HG03378 (cell line): ENCODE results near the gene FNDC1.

Experiments used
- ATAC-seq: cut with Tn5 transposase; IDR thresholded peaks from one replicate; pipeline ENCODE4 v1.9.1; 2021; ENCODE audit warnings: mild to moderate bottlenecking, moderate library complexity; ENCODE audit not compliant: unreplicated experiment

The FNDC1 gene

GRCh38 chr6:159157431-159157830 lies 11.8 kb upstream of the FNDC1 start:
- ATAC-seq, result no peak

GRCh38 chr6:159161839-159162238 lies 7.4 kb upstream of the FNDC1 start:
- no peak for ATAC-seq

- ATAC-seq, result no peak
Observed at GRCh38 chr6:159163901-159164370, 5.3 kb upstream of the FNDC1 start.

- no peak for ATAC-seq
Observed at GRCh38 chr6:159168536-159169192, 536 bp upstream of the FNDC1 start.

- ATAC-seq, result no peak
Observed at GRCh38 chr6:159169557-159170332, 545 bp downstream of the FNDC1 start.

GRCh38 chr6:159170333-159170672 lies 1.1 kb downstream of the FNDC1 start:
- no peak for ATAC-seq

GRCh38 chr6:159170999-159171712 lies 2.0 kb downstream of the FNDC1 start:
- no peak for ATAC-seq

- no peak for ATAC-seq
Observed at GRCh38 chr6:159172091-159172491, 2.9 kb downstream of the FNDC1 start.

GRCh38 chr6:159174263-159174969 lies 5.2 kb downstream of the FNDC1 start:
- ATAC-seq, result peak; percentile 51

GRCh38 chr6:159176913-159177312 lies 7.7 kb downstream of the FNDC1 start:
- ATAC-seq, result no peak

GRCh38 chr6:159178847-159179246 lies 9.6 kb downstream of the FNDC1 start:
- no peak for ATAC-seq

GRCh38 chr6:159180001-159180400 lies 10.8 kb downstream of the FNDC1 start:
- no peak for ATAC-seq

- no peak for ATAC-seq
Observed at GRCh38 chr6:159181914-159182313, 12.7 kb downstream of the FNDC1 start.

- no peak for ATAC-seq
Observed at GRCh38 chr6:159184559-159184958, 15.4 kb downstream of the FNDC1 start.

GRCh38 chr6:159190460-159190859 lies 21.3 kb downstream of the FNDC1 start:
- no peak for ATAC-seq

- ATAC-seq, result no peak
Observed at GRCh38 chr6:159193923-159194322, 24.7 kb downstream of the FNDC1 start.

- no peak for ATAC-seq
Observed at GRCh38 chr6:159194421-159194820, 25.2 kb downstream of the FNDC1 start.

GRCh38 chr6:159196430-159196975 lies 27.3 kb downstream of the FNDC1 start:
- ATAC-seq, result no peak

- no peak for ATAC-seq
Observed at GRCh38 chr6:159197251-159197650, 28.1 kb downstream of the FNDC1 start.

GRCh38 chr6:159201336-159201735 lies 32.1 kb downstream of the FNDC1 start:
- no peak for ATAC-seq
